SK-N-SH treated with all-trans-retinoic acid at 6 μM for 48 hours (cell line): ENCODE measurements around the gene FANCI.

Experiments
- ATAC-seq: fragments of 200-7000 bp; cut with Tn5 transposase; 3 replicates; pipeline ENCODE4 v1.9.1; 2020; ENCODE audit warnings: mild to moderate bottlenecking, moderate library complexity
- ARNTL ChIP-seq: fragments of 450-650 bp; formaldehyde crosslinking; IDR thresholded peaks from 2 replicates; pipeline ENCODE4 v1.5.0; 2020; ENCODE audit warnings: low read depth, mild to moderate bottlenecking, moderate library complexity, borderline replicate concordance
- BACH2 ChIP-seq: fragments of 250-450 bp; sonication (Bioruptor Pico); IDR thresholded peaks from 2 replicates; pipeline ENCODE4 v1.9.0; 2021; ENCODE audit warnings: mild to moderate bottlenecking, borderline replicate concordance
- CREB5 ChIP-seq: fragments of 250-450 bp; sonication (Bioruptor Pico); IDR thresholded peaks from 2 replicates; pipeline ENCODE4 v1.5.1; 2020; ENCODE audit warnings: low read depth, mild to moderate bottlenecking, moderate library complexity
- CSDC2 ChIP-seq: fragments of 250-450 bp; sonication (Bioruptor Pico); IDR thresholded peaks from 2 replicates; pipeline ENCODE4 v1.5.0; 2020; ENCODE audit warnings: mild to moderate bottlenecking, moderate library complexity
- ESRRG ChIP-seq: fragments of 250-450 bp; sonication (Bioruptor Pico); IDR thresholded peaks from 2 replicates; pipeline ENCODE4 v1.6.1; 2021; ENCODE audit warnings: mild to moderate bottlenecking
- GLIS3 ChIP-seq: fragments of 250-450 bp; sonication (Bioruptor Pico); IDR thresholded peaks from 2 replicates; pipeline ENCODE4 v1.5.0; 2020; ENCODE audit warnings: mild to moderate bottlenecking, moderate library complexity
- OSR1 ChIP-seq: fragments of 250-450 bp; sonication (Bioruptor Pico); IDR thresholded peaks from 2 replicates; pipeline ENCODE4 v1.8.0; 2022; ENCODE audit warnings: moderate library complexity, mild to moderate bottlenecking, inconsistent platforms
- PPARA ChIP-seq: fragments of 250-450 bp; sonication (Bioruptor Pico); IDR thresholded peaks from 2 replicates; pipeline ENCODE4 v1.5.0; 2020; ENCODE audit warnings: mild to moderate bottlenecking, borderline replicate concordance
- RARB ChIP-seq: fragments of 250-450 bp; sonication (Bioruptor Pico); IDR thresholded peaks from 2 replicates; pipeline ENCODE4 v1.8.0; 2021; ENCODE audit warnings: mild to moderate bottlenecking, moderate library complexity
- SNAI2 ChIP-seq: fragments of 250-450 bp; sonication (Bioruptor Pico); IDR thresholded peaks from 2 replicates; pipeline ENCODE4 v1.5.0; 2020; ENCODE audit warnings: mild to moderate bottlenecking, moderate library complexity
- TCF4 ChIP-seq: fragments of 250-450 bp; sonication (Bioruptor Pico); IDR thresholded peaks from 2 replicates; pipeline ENCODE4 v1.8.0; 2021; ENCODE audit warnings: mild to moderate bottlenecking, moderate library complexity, borderline replicate concordance
- TOX ChIP-seq: fragments of 250-450 bp; sonication (Bioruptor Pico); IDR thresholded peaks from 2 replicates; pipeline ENCODE4 v1.8.0; 2021; ENCODE audit warnings: mild to moderate bottlenecking, moderate library complexity, borderline replicate concordance
- ZC3H10 ChIP-seq: fragments of 250-450 bp; sonication (Bioruptor Pico); IDR thresholded peaks from 2 replicates; pipeline ENCODE4 v1.5.1; 2021; ENCODE audit warnings: mild to moderate bottlenecking, moderate library complexity
- ZFP3 ChIP-seq: fragments of 250-450 bp; sonication (Bioruptor Pico); IDR thresholded peaks from 2 replicates; pipeline ENCODE4 v1.5.0; 2020; ENCODE audit warnings: mild to moderate bottlenecking, moderate library complexity
- ZNF565 ChIP-seq: fragments of 450-650 bp; formaldehyde crosslinking; conservative IDR thresholded peaks from 2 replicates; pipeline ENCODE4 v1.5.0; 2020; ENCODE audit warnings: low read depth, mild to moderate bottlenecking, moderate library complexity
- ZNF70 ChIP-seq: fragments of 450-650 bp; formaldehyde crosslinking; IDR thresholded peaks from 2 replicates; pipeline ENCODE4 v1.5.0; 2020; ENCODE audit warnings: mild to moderate bottlenecking, moderate library complexity
- ZNF8 ChIP-seq: fragments of 450-650 bp; formaldehyde crosslinking; IDR thresholded peaks from 2 replicates; pipeline ENCODE4 v1.5.0; 2020; ENCODE audit warnings: mild to moderate bottlenecking, moderate library complexity
- TF ChIP-seq, protein P1 (sequence below): fragments of 250-450 bp; sonication (Bioruptor Pico); IDR thresholded peaks from 2 replicates; pipeline ENCODE4 v1.5.0; 2020; ENCODE audit warnings: mild to moderate bottlenecking, moderate library complexity
- TF ChIP-seq, protein P2 (sequence below): fragments of 250-450 bp; sonication (Bioruptor Pico); IDR thresholded peaks from 2 replicates; pipeline ENCODE4 v1.8.0; 2021; ENCODE audit warnings: low read depth, mild to moderate bottlenecking, moderate library complexity, borderline replicate concordance
- TF ChIP-seq, protein P3 (sequence below): fragments of 250-450 bp; sonication (Bioruptor Pico); IDR thresholded peaks from 2 replicates; pipeline ENCODE4 v1.5.1; 2021; ENCODE audit warnings: mild to moderate bottlenecking, moderate library complexity

Gene FANCI

DNA sequence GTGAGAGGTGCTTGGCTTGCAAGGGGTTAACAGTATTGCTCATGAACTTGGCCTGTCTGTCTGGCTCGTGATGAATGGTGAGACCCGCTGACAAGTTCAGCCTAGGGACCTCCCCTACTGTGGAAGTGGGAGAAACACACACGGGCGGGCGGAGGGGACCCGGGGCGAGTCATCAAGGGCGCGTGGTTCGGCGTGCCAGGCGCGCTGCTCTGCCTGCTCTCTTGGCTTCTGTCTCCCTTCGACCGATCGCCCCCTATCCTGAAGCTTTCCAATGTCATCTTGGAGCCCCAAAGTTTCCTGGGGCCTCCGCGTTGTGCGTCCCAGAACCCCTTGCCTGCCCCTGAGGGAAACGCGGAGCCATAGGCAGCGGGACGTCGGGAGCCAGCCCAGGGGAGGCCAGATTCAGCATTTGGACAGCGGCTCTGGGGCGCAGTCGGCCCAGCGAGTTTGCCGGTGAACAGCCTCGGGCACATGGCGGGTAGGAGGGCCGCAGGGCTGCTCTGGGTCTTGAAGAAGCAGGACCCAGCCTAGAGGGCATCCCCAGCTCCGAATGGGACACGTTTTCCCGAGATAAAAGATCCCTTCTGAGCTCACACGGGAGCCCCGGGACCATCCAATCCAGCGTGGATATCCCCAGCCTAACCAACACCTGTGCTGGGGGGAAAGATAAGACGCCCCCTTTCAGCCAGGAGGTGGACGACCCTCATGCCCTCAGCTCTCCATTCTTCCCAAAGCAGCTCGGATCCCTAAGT lies 117.8 kb downstream of the FANCI start:
- ATAC-seq: peak; percentile 80
- TF ChIP-seq CSDC2 (CRISPR knock-in tag): peak; percentile 68; the same call in 1 of the 2 replicates
- no peak for TF ChIP-seq ZC3H10
- TF ChIP-seq ZFP3 (CRISPR knock-in tag): 0 out of 2 replicates have a peak, but pooled peaks have one; percentile 28
- TF ChIP-seq ARNTL (CRISPR knock-in tag): no peak
- TF ChIP-seq TCF4: no peak
- TF ChIP-seq RARB (CRISPR knock-in tag): no peak
- TF ChIP-seq GLIS3 (CRISPR knock-in tag): no peak
- TF ChIP-seq, protein P1, sequence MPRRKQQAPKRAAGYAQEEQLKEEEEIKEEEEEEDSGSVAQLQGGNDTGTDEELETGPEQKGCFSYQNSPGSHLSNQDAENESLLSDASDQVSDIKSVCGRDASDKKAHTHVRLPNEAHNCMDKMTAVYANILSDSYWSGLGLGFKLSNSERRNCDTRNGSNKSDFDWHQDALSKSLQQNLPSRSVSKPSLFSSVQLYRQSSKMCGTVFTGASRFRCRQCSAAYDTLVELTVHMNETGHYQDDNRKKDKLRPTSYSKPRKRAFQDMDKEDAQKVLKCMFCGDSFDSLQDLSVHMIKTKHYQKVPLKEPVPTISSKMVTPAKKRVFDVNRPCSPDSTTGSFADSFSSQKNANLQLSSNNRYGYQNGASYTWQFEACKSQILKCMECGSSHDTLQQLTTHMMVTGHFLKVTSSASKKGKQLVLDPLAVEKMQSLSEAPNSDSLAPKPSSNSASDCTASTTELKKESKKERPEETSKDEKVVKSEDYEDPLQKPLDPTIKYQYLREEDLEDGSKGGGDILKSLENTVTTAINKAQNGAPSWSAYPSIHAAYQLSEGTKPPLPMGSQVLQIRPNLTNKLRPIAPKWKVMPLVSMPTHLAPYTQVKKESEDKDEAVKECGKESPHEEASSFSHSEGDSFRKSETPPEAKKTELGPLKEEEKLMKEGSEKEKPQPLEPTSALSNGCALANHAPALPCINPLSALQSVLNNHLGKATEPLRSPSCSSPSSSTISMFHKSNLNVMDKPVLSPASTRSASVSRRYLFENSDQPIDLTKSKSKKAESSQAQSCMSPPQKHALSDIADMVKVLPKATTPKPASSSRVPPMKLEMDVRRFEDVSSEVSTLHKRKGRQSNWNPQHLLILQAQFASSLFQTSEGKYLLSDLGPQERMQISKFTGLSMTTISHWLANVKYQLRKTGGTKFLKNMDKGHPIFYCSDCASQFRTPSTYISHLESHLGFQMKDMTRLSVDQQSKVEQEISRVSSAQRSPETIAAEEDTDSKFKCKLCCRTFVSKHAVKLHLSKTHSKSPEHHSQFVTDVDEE (CRISPR knock-in tag): no peak
- TF ChIP-seq SNAI2 (CRISPR knock-in tag): 0 out of 2 replicates have a peak, but pooled peaks have one; percentile 51
- TF ChIP-seq, protein P2, sequence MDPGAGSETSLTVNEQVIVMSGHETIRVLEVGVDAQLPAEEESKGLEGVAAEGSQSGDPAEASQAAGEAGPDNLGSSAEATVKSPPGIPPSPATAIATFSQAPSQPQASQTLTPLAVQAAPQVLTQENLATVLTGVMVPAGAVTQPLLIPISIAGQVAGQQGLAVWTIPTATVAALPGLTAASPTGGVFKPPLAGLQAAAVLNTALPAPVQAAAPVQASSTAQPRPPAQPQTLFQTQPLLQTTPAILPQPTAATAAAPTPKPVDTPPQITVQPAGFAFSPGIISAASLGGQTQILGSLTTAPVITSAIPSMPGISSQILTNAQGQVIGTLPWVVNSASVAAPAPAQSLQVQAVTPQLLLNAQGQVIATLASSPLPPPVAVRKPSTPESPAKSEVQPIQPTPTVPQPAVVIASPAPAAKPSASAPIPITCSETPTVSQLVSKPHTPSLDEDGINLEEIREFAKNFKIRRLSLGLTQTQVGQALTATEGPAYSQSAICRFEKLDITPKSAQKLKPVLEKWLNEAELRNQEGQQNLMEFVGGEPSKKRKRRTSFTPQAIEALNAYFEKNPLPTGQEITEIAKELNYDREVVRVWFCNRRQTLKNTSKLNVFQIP (CRISPR knock-in tag): 0 out of 2 replicates have a peak, but pooled peaks have one; percentile 23
- no peak for TF ChIP-seq ESRRG (CRISPR knock-in tag)
- no peak for TF ChIP-seq CREB5

DNA sequence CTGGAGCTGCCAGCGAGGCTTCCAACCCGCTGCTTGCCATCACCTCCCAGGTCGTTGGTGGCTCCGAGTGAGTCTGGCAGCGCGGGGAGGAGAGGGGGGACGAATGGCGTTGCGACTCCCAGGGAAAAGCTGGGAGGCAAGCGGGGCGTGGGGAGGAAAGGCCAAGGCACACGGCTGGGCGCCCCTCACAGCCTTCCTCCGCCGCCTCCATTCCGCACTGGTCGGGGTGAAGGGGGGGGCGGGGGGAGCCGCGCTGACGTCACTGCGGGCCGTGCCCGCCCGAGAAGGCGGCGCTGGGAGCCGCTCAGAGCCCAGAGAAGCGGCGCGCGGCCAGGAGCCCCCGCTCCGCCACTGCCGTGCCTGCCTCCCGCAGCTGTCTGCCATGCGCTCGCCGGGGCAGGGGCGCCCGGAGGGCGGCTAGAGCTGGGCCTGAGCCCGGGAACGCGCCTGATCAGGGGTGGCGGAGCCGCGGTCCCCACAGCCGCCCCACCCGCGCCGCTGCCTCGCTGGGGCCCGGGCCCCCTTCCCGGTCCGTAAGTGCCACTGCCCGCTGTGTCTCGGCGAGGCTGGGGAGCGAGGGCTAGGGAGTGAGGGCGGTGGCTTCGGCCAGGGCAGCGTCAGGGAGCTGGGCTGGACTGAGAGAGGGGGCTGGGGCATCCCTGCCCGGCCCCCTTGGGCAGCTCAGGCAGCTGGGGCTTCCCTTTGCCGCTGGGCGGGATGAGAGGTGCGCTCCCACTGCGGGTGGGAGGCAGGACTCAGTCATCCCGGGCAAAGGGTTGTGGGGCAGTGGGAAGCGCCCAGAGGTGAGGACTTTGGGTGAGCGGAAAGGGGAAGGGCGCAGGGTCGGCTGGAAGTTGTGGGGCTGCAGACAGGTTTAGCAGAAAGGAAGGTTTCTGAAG lies 118.7 kb downstream of the FANCI start:
- TF ChIP-seq, protein P3, sequence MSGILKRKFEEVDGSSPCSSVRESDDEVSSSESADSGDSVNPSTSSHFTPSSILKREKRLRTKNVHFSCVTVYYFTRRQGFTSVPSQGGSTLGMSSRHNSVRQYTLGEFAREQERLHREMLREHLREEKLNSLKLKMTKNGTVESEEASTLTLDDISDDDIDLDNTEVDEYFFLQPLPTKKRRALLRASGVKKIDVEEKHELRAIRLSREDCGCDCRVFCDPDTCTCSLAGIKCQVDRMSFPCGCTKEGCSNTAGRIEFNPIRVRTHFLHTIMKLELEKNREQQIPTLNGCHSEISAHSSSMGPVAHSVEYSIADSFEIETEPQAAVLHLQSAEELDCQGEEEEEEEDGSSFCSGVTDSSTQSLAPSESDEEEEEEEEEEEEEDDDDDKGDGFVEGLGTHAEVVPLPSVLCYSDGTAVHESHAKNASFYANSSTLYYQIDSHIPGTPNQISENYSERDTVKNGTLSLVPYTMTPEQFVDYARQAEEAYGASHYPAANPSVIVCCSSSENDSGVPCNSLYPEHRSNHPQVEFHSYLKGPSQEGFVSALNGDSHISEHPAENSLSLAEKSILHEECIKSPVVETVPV (CRISPR knock-in tag): no peak
- TF ChIP-seq CREB5 (no peak), ARNTL (CRISPR knock-in tag) (no peak), TOX (no peak), ZNF8 (no peak)

DNA sequence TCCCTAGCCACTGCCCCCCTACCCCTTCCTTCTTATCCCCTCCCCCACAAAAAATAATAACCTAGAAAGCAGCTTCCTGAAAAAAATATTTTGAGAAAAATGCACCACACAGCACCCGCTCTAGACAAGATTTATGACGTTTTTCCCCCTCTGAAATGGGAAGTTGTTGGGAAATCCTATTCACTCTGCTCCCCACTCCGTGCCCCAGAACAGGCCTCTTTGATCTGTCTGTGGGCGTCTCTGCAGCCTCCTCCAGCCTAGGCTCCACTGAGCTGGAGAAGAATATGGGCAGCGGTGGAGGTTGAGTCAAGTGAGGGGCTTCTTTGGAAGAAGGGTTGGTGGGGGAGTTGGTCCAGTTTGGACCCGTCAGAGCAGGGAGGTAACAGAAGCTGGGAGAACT lies 119.4 kb downstream of the FANCI start:
- ATAC-seq: no peak
- TF ChIP-seq ZNF565 (no peak), PPARA (CRISPR knock-in tag) (no peak), ESRRG (CRISPR knock-in tag) (no peak), ZFP3 (CRISPR knock-in tag) (no peak), SNAI2 (CRISPR knock-in tag) (no peak), ARNTL (CRISPR knock-in tag) (no peak), CREB5 (no peak), ZNF70 (CRISPR knock-in tag) (no peak), OSR1 (no peak), BACH2 (CRISPR knock-in tag) (no peak), ZNF8 (no peak)
- TF ChIP-seq, protein P1 (CRISPR knock-in tag): no peak
- TF ChIP-seq, protein P2 (CRISPR knock-in tag): no peak

More for the DNA sequence above, 118.7 kb downstream of the FANCI start:
- peak; percentile 16 for ATAC-seq
